K562 (cell line): ENCODE results near the gene PEX5L. TPM values are rescaled to one million over a fixed set of nuclear protein-coding genes. Genes with fewer than 3 reads are reported as not detected.

Experiments
- ATAC-seq: fragments of 200-7000 bp; cut with Tn5 transposase; 3 replicates; pipeline ENCODE4 v1.9.1; 2020; ENCODE audit warnings: moderate library complexity
- BruUV-seq: library from RNA; stranded (reverse); fragments of 400-500 nt; replicated peaks from 2 replicates; lab custom pipeline; 2021; lab: Mats Ljungman, UMichigan
- CTCF ChIA-PET: fragments of 300-600 bp; formaldehyde crosslinking; extraction: SDS; loops from one replicate; lab custom pipeline; 2021; ENCODE audit warnings: low intra/inter-chr PET ratio; lab: Yijun Ruan, JAX
- POLR2A ChIA-PET: fragments of 300-600, 350-650 bp; sonication (Branson Sonifier 250); formaldehyde crosslinking; extraction: SDS; loops from one replicate; lab custom pipeline; 2021; ENCODE audit warnings: antibody characterized with exemption, inconsistent platforms; lab: Yijun Ruan, JAX
- DNase-seq, 4 experiments: peaks; one replicate each; pipeline versions ENCODE4 v3.0.0 to v3.0.0-alpha.2; 2011 to 2018; ENCODE audit warnings: low spot score in 3 of 4, mixed read lengths in 3 of 4; ENCODE audit errors: extremely low read depth in 1 of 4
- FAIRE-seq: peaks from 2 replicates; lab custom pipeline; 2011; peaks lifted over from hg19 to GRCh38; lab: Jason Lieb, UNC
- H2AFZ ChIP-seq: 2 replicates; pipeline ENCODE4 v1.6.0; 2011; ENCODE audit warnings: low read depth, low read length, control low read depth, inconsistent platforms
- H3K27ac ChIP-seq: fragments of 200-600 bp; 3 replicates; pipeline ENCODE4 v1.8.0; 2011; ENCODE audit warnings: low read depth, mild to moderate bottlenecking, control low read depth, inconsistent platforms, low read length, moderate library complexity, mixed read lengths; ENCODE audit errors: extremely low read depth
- H3K27me3 ChIP-seq, 2 experiments: fragments of 300-600 bp in 1 of 2; 2 replicates in 1 of 2; 3 replicates in 1 of 2; pipeline versions ENCODE4 v1.6.0 to v1.8.0; 2011; ENCODE audit warnings: inconsistent platforms in 2 of 2, low read length in 2 of 2, mild to moderate bottlenecking in 1 of 2, mixed read lengths in 1 of 2, moderate library complexity in 1 of 2; ENCODE audit not compliant: control insufficient read depth in 2 of 2, insufficient read depth in 2 of 2
- H3K36me3 ChIP-seq: fragments of 300-600 bp; 3 replicates; pipeline ENCODE4 v1.8.0; 2011; ENCODE audit warnings: mild to moderate bottlenecking, low read length, inconsistent platforms; ENCODE audit not compliant: control insufficient read depth, insufficient read depth
- H3K4me1 ChIP-seq, 2 experiments: fragments of 200-600 bp in 1 of 2; replicated peaks in 1 of 2; 2 replicates in 1 of 2; 3 replicates in 1 of 2; pipeline versions ENCODE4 v1.5.1 to v1.8.0; 2011; ENCODE audit warnings: inconsistent platforms in 2 of 2, low read length in 2 of 2, mild to moderate bottlenecking in 1 of 2, mixed read lengths in 1 of 2, moderate library complexity in 1 of 2; ENCODE audit not compliant: control insufficient read depth in 2 of 2, insufficient read depth in 2 of 2
- H3K4me2 ChIP-seq: 2 replicates; pipeline ENCODE4 v1.6.1; 2011; ENCODE audit warnings: low read length, control low read depth, inconsistent platforms, mixed read lengths; ENCODE audit not compliant: insufficient read depth
- H3K4me3 ChIP-seq: fragments of 200-600 bp; sonication (generic), shearing (Covaris generic); 2 replicates; pipeline ENCODE4 v1.5.1; 2016; ENCODE audit warnings: control low read depth, inconsistent platforms
- H3K79me2 ChIP-seq: fragments of 200-600 bp; 3 replicates; pipeline ENCODE4 v1.8.0; 2011; ENCODE audit warnings: low read length, inconsistent platforms; ENCODE audit not compliant: control insufficient read depth, insufficient read depth
- H3K9ac ChIP-seq, 2 experiments: 2 replicates each; pipeline versions ENCODE4 v1.6.0 to v1.6.1; 2011; ENCODE audit warnings: low read depth in 2 of 2, low read length in 2 of 2, control low read depth in 1 of 2, inconsistent platforms in 1 of 2, mild to moderate bottlenecking in 1 of 2, mixed read lengths in 1 of 2; ENCODE audit not compliant: insufficient read depth in 1 of 2
- H3K9me1 ChIP-seq: one replicate; pipeline ENCODE4 v1.6.0; 2011; ENCODE audit warnings: inconsistent platforms, mild to moderate bottlenecking, low read length, moderate library complexity; ENCODE audit not compliant: control insufficient read depth, insufficient read depth
- H3K9me3 ChIP-seq: replicated peaks from 2 replicates; pipeline ENCODE4 v1.5.1; 2011; ENCODE audit warnings: low read depth, low read length, inconsistent platforms; ENCODE audit not compliant: control insufficient read depth, insufficient read depth
- H4K20me1 ChIP-seq: replicated peaks from 2 replicates; pipeline ENCODE4 v1.6.1; 2011; ENCODE audit warnings: low read length, inconsistent platforms, mixed read lengths; ENCODE audit not compliant: control insufficient read depth, insufficient read depth
- ATF4 ChIP-seq: fragments of 450-650 bp; formaldehyde crosslinking; IDR thresholded peaks from 2 replicates; pipeline ENCODE4 v1.4.0; 2022; ENCODE audit warnings: mild to moderate bottlenecking, moderate library complexity
- ATF6 ChIP-seq: sonication (generic); formaldehyde crosslinking; IDR thresholded peaks from 2 replicates; pipeline ENCODE4 v1.4.0; 2020; ENCODE audit warnings: mild to moderate bottlenecking, missing genetic modification reagents
- BDP1 ChIP-seq: IDR thresholded peaks from 3 replicates; pipeline ENCODE4 v1.6.1; 2011; ENCODE audit not compliant: insufficient read length, insufficient read depth
- CC2D1A ChIP-seq: fragments of 450-650 bp; IDR thresholded peaks from 2 replicates; pipeline ENCODE4 v1.6.1; 2017; ENCODE audit warnings: mild to moderate bottlenecking
- CHCHD3 ChIP-seq: fragments of 250-450 bp; sonication (Bioruptor Pico); IDR thresholded peaks from 2 replicates; pipeline ENCODE4 v2.1.2; 2022; ENCODE audit warnings: mild to moderate bottlenecking
- KDM2B ChIP-seq: fragments of 250-450 bp; sonication (Bioruptor Pico); IDR thresholded peaks from 2 replicates; pipeline ENCODE4 v1.8.0; 2021; ENCODE audit warnings: mild to moderate bottlenecking, moderate library complexity
- MYNN ChIP-seq, 2 experiments: sonication (generic); formaldehyde crosslinking in 1 of 2; IDR thresholded peaks; 2 replicates each; pipeline versions ENCODE4 v1.5.0 to v1.6.1; 2016 to 2020; ENCODE audit warnings: antibody characterized with exemption in 1 of 2, missing genetic modification reagents in 1 of 2
- SOX6 ChIP-seq: fragments of 450-650 bp; IDR thresholded peaks from 2 replicates; pipeline ENCODE4 v1.6.1; 2014; ENCODE audit warnings: mild to moderate bottlenecking
- TOE1 ChIP-seq, 2 experiments: fragments of 450-650 bp in 1 of 2; sonication (generic) in 1 of 2; formaldehyde crosslinking in 1 of 2; IDR thresholded peaks; 2 replicates each; pipeline versions ENCODE4 v1.7.1 to v1.8.0; 2016 to 2022; ENCODE audit warnings: borderline replicate concordance in 2 of 2, mild to moderate bottlenecking in 2 of 2, antibody characterized with exemption in 1 of 2, inconsistent platforms in 1 of 2, low read depth in 1 of 2, missing genetic modification reagents in 1 of 2, moderate library complexity in 1 of 2
- ZFP91 ChIP-seq: sonication (generic); formaldehyde crosslinking; IDR thresholded peaks from 2 replicates; pipeline ENCODE4 v1.8.0; 2022; ENCODE audit warnings: mild to moderate bottlenecking, missing genetic modification reagents
- ZNF561 ChIP-seq: fragments of 450-650 bp; formaldehyde crosslinking; conservative IDR thresholded peaks from 2 replicates; pipeline ENCODE4 v1.4.0; 2020; ENCODE audit warnings: mild to moderate bottlenecking, moderate library complexity
- ZNF778 ChIP-seq: fragments of 450-650 bp; formaldehyde crosslinking; IDR thresholded peaks from 2 replicates; pipeline ENCODE4 v1.4.0; 2020; ENCODE audit warnings: mild to moderate bottlenecking, moderate library complexity
- WGBS: fragments of 100-300 bp; shearing (Covaris generic); methylation state at CpG from one replicate; pipeline ENCODE4 v1.1.6; 2016; ENCODE audit warnings: low coverage, mixed read lengths; ENCODE audit not compliant: insufficient coverage; ENCODE audit errors: missing lambda C conversion rate; 5-methylcytosine and 5-hydroxymethylcytosine counted together
- in situ Hi-C: fragments of 300-500 bp; cut with MboI; formaldehyde crosslinking; loops from 4 replicates; pipeline ENCODE4 v1.15.0; 2018; ENCODE audit warnings: inconsistent platforms, mixed read lengths
- intact Hi-C: fragments of 100-400 bp; cut with micrococcal nuclease; formaldehyde crosslinking; loops from 2 replicates; pipeline ENCODE4 v1.14.2; 2022
- polyA plus RNA-seq, 8 experiments: library from polyadenylated mRNA; depleted of rRNA in 4 of 8; stranded (reverse) in 5 of 8; unstranded in 3 of 8; fragments of >200 nt; fragmentation: Nextera tagmentation in 2 of 8; fragmentation: Illumina TruSeq in 1 of 8; extraction: Ambion mirVana in 2 of 8; extraction: Trizol in 1 of 8; gene quantifications; 2 replicates each; pipeline versions ENCODE4 v1.2.1 to v1.2.3, GENCODE V29; 2011 to 2014; ENCODE audit warnings: inconsistent platforms in 1 of 8, missing spikeins in 1 of 8
- total RNA-seq, 7 experiments: library from RNA; depleted of rRNA in 6 of 7; stranded (reverse); fragments of >200 nt in 6 of 7; fragmentation: Illumina TruSeq in 2 of 7; extraction: Trizol in 2 of 7; gene quantifications; 2 replicates each; pipeline versions ENCODE4 v1.2.1 to v1.2.3, GENCODE V29; 2011 to 2021; ENCODE audit warnings: low replicate concordance in 1 of 7

The PEX5L gene
- total and polyA plus RNA-seq, 9 of the 15 experiments (the other 6 are each of a cell fraction or from before 2014, with no cell fraction given), result not detected

GRCh38 chr3:180048103-180048502 is 11.4 kb upstream of the PEX5L start:
- in situ Hi-C loops (no loop called here), intact Hi-C loops (no loop called here)
- Histone ChIP-seq H3K9me1 (no peaks in the 10 kb centered on the region), H3K36me3 (no peaks in the 10 kb centered on the region), H3K27ac (no peak overlapping the region), H3K4me1 (no peaks in the 10 kb centered on the region), H2AFZ (no peak overlapping the region), H3K27me3 (no peaks in the 10 kb centered on the region), H3K4me3 (no peak overlapping the region), H3K9me3 (0 out of 2 replicates have a peak, but pooled peaks cover 2% of the 10 kb centered on the region), H3K4me2 (no peak overlapping the region), H3K79me2 (no peaks in the 10 kb centered on the region), H4K20me1 (no peaks in the 10 kb centered on the region), H3K9ac (no peak overlapping the region)
- WGBS, result 0% methylated on average over 1 of the region's 1 CpG
- BruUV-seq, result no TSS peak
- DNase-seq, result no peak
- ChIA-PET CTCF (no interaction called here), POLR2A (no interaction called here)
- ATAC-seq, result no peak
- TF ChIP-seq KDM2B (no peak), MYNN (IDR thresholded peaks at IDR 0.05) (no peak), MYNN (CRISPR knock-in tag; IDR thresholded peaks at IDR 0.05) (no peak), TOE1 (IDR thresholded peaks at IDR 0.05; ENCODE audit: borderline replicate concordance) (no peak), TOE1 (CRISPR knock-in tag; IDR thresholded peaks at IDR 0.05; ENCODE audit: borderline replicate concordance, low read depth) (no peak), ATF6 (CRISPR knock-in tag) (no peak), ZNF778 (CRISPR knock-in tag) (no peak), SOX6 (no peak), CHCHD3 (CRISPR knock-in tag) (no peak), BDP1 (no peak), ZNF561 (CRISPR knock-in tag) (no peak), ATF4 (CRISPR knock-in tag) (no peak), ZFP91 (CRISPR knock-in tag) (no peak), CC2D1A (no peak)
- FAIRE-seq, result no peak
